ENCODE results near the gene PTPRK.

Gene PTPRK

DNA sequence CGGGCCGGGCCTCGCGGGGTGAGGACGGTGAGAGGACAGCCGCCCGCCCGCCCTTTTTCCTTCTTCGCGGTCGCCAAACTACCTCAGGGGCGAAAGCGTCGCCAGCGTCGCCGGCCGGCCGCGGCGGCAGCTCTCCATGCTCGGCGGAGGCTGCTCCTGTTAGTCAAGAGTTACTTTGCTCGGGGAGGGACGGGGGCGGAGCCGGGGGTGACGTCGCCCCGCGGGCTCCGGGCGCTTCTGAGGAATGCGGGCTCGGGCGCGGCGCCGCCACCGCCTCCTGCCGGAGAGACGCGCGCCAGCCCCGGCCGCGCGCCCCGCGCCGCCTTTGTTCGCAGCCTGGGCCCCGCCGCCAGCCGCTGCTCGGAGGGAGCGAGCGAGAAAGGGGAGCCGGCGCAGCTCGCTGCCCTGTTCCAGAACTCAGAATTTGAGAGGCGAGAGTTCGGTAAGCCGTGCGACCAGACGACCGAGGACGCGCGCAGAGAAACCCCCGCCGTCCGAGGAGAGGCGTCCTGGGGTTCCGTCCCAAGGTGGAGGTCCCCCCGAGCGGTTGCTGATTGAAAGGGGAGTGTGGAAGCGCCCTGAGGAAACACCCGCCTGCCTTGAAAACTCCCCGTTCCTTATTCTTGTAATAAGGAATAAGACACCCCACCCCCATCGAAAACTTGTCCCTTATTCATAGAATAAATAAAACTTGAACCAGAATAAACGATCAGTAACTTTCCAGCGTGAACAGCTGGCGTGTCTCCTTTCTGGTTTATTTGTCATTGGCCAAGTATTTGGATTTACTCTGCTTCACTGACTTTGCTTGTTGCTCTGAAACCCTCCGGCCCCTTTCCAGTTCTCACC, at the start of gene PTPRK:
PTPRK (minus strand) TSS at position 164 of the 846 bp plus-strand sequence. CDS start 241 bp downstream, outside the sequence.
- Histone ChIP-seq H3K9ac (ENCODE audit: low read depth, low read length) (peak within 1 kb of the TSS; percentile 97), H3K4me1 (ENCODE audit: control insufficient read depth, insufficient read depth, low read length) (peaks cover 23% of the 10 kb centered on the region), H3K36me3 (ENCODE audit: control insufficient read depth, insufficient read depth, low read length) (no peaks in the 10 kb centered on the region), H3K9me3 (ENCODE audit: control insufficient read depth, insufficient read depth, low read length) (no peaks in the 10 kb centered on the region), H3K27me3 (ENCODE audit: control insufficient read depth, insufficient read depth, low read length) (no peaks in the 10 kb centered on the region), H3K4me3 (ENCODE audit: low read depth, low read length) (peak within 1 kb of the TSS; percentile 82), H3K27ac (ENCODE audit: low read depth, low read length) (peak within 1 kb of the TSS; percentile 96)

DNA sequence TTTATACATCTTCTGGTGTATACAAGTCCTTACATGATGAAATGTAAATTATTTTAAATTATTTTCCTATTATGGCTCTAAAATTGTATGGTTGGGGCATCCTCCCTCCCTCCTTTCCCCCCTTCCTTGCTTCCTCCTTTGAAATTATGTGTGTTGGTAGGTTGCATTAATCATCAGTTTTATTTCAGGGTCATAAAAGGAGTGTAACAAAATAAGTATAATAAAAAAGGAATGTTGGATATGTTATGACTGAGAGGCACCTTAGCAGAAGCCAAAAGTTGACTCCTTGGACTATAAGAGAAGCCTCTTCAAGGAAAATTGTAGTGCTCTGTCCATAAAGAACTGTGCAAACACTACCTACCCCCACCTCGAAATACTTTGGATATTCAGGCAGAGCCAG, 46.6 kb upstream of the PTPRK start:
- H3K36me3 ChIP-seq (ENCODE audit: control insufficient read depth, insufficient read depth, low read length): no peaks in the 10 kb centered on the region
- H3K27ac ChIP-seq (ENCODE audit: low read depth, low read length): no peak overlapping the region
- H3K27me3 ChIP-seq (ENCODE audit: control insufficient read depth, insufficient read depth, low read length): no peaks in the 10 kb centered on the region
- no peak overlapping the region for H3K4me3 ChIP-seq (ENCODE audit: low read depth, low read length)
- H3K9ac ChIP-seq (ENCODE audit: low read depth, low read length): no peak overlapping the region
- peaks cover 5% of the 10 kb centered on the region; the same call in 1 of the 2 replicates for H3K9me3 ChIP-seq (ENCODE audit: control insufficient read depth, insufficient read depth, low read length)
- peaks cover 12% of the 10 kb centered on the region for H3K4me1 ChIP-seq (ENCODE audit: control insufficient read depth, insufficient read depth, low read length)

DNA sequence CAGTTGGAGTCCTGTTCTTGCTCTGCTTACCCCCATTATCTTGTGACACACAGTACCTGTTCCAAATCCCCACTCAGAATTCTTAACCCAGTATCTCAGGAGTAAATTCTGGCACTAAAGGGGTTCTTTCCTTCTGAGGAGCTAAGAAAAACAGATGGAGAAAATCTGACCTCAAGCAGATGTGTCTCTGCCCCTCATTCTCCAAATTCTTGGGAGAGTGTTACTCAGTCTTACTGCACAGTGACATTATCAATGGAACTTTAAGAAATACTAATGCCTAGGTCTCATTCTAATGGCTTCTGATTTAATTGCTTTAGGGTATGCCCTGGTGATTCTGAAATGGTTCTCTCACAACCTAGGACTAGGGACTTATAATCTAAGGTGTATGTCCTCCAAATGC, 40.6 kb upstream of the PTPRK start:
- H3K9me3 ChIP-seq (ENCODE audit: control insufficient read depth, insufficient read depth, low read length): no peaks in the 10 kb centered on the region
- no peaks in the 10 kb centered on the region for H3K36me3 ChIP-seq (ENCODE audit: control insufficient read depth, insufficient read depth, low read length)
- H3K27me3 ChIP-seq (ENCODE audit: control insufficient read depth, insufficient read depth, low read length): no peaks in the 10 kb centered on the region
- H3K4me3 ChIP-seq (ENCODE audit: low read depth, low read length): no peak overlapping the region
- H3K27ac ChIP-seq (ENCODE audit: low read depth, low read length): no peak overlapping the region
- no peaks in the 10 kb centered on the region for H3K4me1 ChIP-seq (ENCODE audit: control insufficient read depth, insufficient read depth, low read length)
- no peak overlapping the region for H3K9ac ChIP-seq (ENCODE audit: low read depth, low read length)

DNA sequence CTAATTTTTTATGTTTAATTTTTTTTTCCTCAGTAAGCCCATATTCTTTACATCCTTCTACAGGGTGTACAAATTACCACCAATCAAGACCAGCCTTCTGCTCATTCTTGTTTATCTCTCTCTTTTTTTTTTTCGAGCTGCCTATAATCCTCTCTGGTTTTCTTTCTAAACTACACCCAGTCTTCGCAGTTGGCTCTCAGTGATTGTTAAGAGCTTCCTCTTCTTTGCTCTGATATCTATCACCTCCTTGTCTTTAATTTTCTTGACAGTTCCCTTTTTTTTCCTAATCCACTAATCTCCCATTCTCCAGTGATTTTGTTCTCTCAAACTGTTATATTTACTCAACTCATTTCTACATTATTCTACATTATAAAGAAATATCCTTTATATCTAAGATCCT, 38.5 kb upstream of the PTPRK start:
- no peak overlapping the region for H3K4me3 ChIP-seq (ENCODE audit: low read depth, low read length)
- H3K27me3 ChIP-seq (ENCODE audit: control insufficient read depth, insufficient read depth, low read length): no peaks in the 10 kb centered on the region
- no peaks in the 10 kb centered on the region for H3K36me3 ChIP-seq (ENCODE audit: control insufficient read depth, insufficient read depth, low read length)
- H3K9ac ChIP-seq (ENCODE audit: low read depth, low read length): no peak overlapping the region
- H3K9me3 ChIP-seq (ENCODE audit: control insufficient read depth, insufficient read depth, low read length): no peaks in the 10 kb centered on the region
- H3K4me1 ChIP-seq (ENCODE audit: control insufficient read depth, insufficient read depth, low read length): no peaks in the 10 kb centered on the region
- H3K27ac ChIP-seq (ENCODE audit: low read depth, low read length): no peak overlapping the region

DNA sequence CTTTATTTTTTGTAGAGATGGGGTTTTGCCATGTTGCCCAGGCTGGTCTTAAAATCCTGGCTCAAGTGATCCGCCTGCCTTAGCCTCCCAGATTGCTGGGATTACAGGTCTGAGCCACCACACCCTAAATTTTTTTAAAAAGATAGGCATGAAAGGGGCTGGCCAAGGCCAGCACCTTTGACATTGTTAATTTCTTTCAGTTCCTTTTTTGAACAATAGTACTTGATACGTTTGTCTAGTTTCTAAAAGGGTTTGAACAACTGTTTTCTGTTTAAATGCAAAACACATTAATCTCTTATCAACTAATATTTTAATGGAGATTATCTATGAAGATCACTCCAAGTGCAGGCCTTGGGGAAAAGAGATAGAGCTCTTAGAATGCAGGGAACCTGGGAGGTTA, 37.6 kb upstream of the PTPRK start:
- no peaks in the 10 kb centered on the region for H3K36me3 ChIP-seq (ENCODE audit: control insufficient read depth, insufficient read depth, low read length)
- H3K4me1 ChIP-seq (ENCODE audit: control insufficient read depth, insufficient read depth, low read length): no peaks in the 10 kb centered on the region
- H3K27me3 ChIP-seq (ENCODE audit: control insufficient read depth, insufficient read depth, low read length): no peaks in the 10 kb centered on the region
- no peak overlapping the region for H3K9ac ChIP-seq (ENCODE audit: low read depth, low read length)
- H3K9me3 ChIP-seq (ENCODE audit: control insufficient read depth, insufficient read depth, low read length): no peaks in the 10 kb centered on the region
- H3K27ac ChIP-seq (ENCODE audit: low read depth, low read length): no peak overlapping the region
- no peak overlapping the region for H3K4me3 ChIP-seq (ENCODE audit: low read depth, low read length)

DNA sequence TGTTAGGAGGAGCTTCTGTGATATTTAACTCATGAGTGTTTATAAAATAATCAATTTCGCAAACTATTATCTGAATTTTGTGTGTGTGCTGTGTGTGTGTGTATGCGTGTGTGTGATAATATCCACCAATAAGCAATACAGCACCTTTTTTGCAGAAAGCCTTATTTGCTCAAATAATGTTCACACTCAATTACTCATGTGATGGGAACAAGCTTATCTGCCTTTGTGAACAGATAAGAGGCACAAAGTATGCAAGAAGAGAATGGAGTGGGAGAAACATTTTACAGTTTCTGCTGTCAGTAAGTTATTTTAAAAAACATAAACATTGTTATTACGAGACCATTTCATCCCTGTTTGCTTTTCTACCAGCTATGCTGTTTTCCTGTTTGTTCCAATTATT, 36.7 kb upstream of the PTPRK start:
- no peak overlapping the region for H3K27ac ChIP-seq (ENCODE audit: low read depth, low read length)
- H3K9me3 ChIP-seq (ENCODE audit: control insufficient read depth, insufficient read depth, low read length): no peaks in the 10 kb centered on the region
- no peak overlapping the region for H3K4me3 ChIP-seq (ENCODE audit: low read depth, low read length)
- H3K4me1 ChIP-seq (ENCODE audit: control insufficient read depth, insufficient read depth, low read length): no peaks in the 10 kb centered on the region
- no peak overlapping the region for H3K9ac ChIP-seq (ENCODE audit: low read depth, low read length)
- no peaks in the 10 kb centered on the region for H3K27me3 ChIP-seq (ENCODE audit: control insufficient read depth, insufficient read depth, low read length)
- no peaks in the 10 kb centered on the region for H3K36me3 ChIP-seq (ENCODE audit: control insufficient read depth, insufficient read depth, low read length)

DNA sequence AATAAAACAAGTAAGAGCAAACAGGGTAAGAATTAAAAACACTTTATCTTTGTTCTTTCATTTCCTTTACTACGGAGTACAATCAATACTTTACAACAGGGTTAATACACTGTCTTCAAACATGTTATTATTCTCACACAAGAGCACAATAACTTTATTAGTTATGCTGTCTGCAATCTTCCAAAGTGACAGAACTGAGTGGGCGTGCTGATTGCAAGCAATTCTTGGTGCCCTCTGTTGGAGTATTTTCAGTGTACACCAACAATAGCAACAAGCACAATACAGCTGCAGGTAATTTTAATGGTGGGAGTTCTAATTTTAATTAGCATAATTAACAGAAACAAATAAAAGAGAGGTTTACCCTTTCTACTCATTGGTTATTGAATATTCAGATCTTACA, 33.9 kb upstream of the PTPRK start:
- Histone ChIP-seq H3K4me3 (ENCODE audit: low read depth, low read length) (no peak overlapping the region), H3K27me3 (ENCODE audit: control insufficient read depth, insufficient read depth, low read length) (no peaks in the 10 kb centered on the region), H3K9me3 (ENCODE audit: control insufficient read depth, insufficient read depth, low read length) (no peaks in the 10 kb centered on the region), H3K27ac (ENCODE audit: low read depth, low read length) (no peak overlapping the region), H3K36me3 (ENCODE audit: control insufficient read depth, insufficient read depth, low read length) (no peaks in the 10 kb centered on the region), H3K9ac (ENCODE audit: low read depth, low read length) (no peak overlapping the region), H3K4me1 (ENCODE audit: control insufficient read depth, insufficient read depth, low read length) (no peaks in the 10 kb centered on the region)

GRCh38 chr6:128541261-128541660, 20.9 kb upstream of the PTPRK start:
- Histone ChIP-seq H3K36me3 (ENCODE audit: control insufficient read depth, insufficient read depth, low read length) (no peaks in the 10 kb centered on the region), H3K27ac (ENCODE audit: low read depth, low read length) (no peak overlapping the region), H3K9me3 (ENCODE audit: control insufficient read depth, insufficient read depth, low read length) (no peaks in the 10 kb centered on the region), H3K9ac (ENCODE audit: low read depth, low read length) (no peak overlapping the region), H3K4me1 (ENCODE audit: control insufficient read depth, insufficient read depth, low read length) (no peaks in the 10 kb centered on the region), H3K4me3 (ENCODE audit: low read depth, low read length) (no peak overlapping the region), H3K27me3 (ENCODE audit: control insufficient read depth, insufficient read depth, low read length) (no peaks in the 10 kb centered on the region)

GRCh38 chr6:128538763-128539162, 18.4 kb upstream of the PTPRK start:
- H3K9me3 ChIP-seq (ENCODE audit: control insufficient read depth, insufficient read depth, low read length): no peaks in the 10 kb centered on the region
- H3K27me3 ChIP-seq (ENCODE audit: control insufficient read depth, insufficient read depth, low read length): no peaks in the 10 kb centered on the region
- H3K27ac ChIP-seq (ENCODE audit: low read depth, low read length): no peak overlapping the region
- no peaks in the 10 kb centered on the region for H3K4me1 ChIP-seq (ENCODE audit: control insufficient read depth, insufficient read depth, low read length)
- no peak overlapping the region for H3K9ac ChIP-seq (ENCODE audit: low read depth, low read length)
- H3K4me3 ChIP-seq (ENCODE audit: low read depth, low read length): no peak overlapping the region
- no peaks in the 10 kb centered on the region for H3K36me3 ChIP-seq (ENCODE audit: control insufficient read depth, insufficient read depth, low read length)

DNA sequence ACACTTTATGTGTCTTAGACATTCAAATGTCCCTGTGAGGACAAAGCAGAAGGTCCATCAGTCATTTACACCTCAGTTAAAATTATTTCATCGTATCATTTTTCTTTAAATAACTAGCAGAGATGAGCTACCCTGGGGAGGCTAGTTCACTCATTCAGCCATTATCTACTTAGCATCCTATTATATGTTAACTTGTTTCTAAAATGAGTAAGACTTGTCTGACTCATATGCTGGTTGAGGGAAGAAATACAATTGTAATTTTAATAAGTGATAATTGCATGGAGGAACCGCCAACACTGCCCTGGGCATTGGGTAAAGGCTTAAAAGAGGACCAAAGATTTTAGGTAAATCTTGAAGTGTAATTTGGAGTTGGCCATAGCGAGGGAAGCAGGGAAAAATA, 12.4 kb upstream of the PTPRK start:
- H3K4me1 ChIP-seq (ENCODE audit: control insufficient read depth, insufficient read depth, low read length): no peaks in the 10 kb centered on the region
- H3K27ac ChIP-seq (ENCODE audit: low read depth, low read length): no peak overlapping the region
- no peaks in the 10 kb centered on the region for H3K36me3 ChIP-seq (ENCODE audit: control insufficient read depth, insufficient read depth, low read length)
- no peak overlapping the region for H3K4me3 ChIP-seq (ENCODE audit: low read depth, low read length)
- no peaks in the 10 kb centered on the region for H3K27me3 ChIP-seq (ENCODE audit: control insufficient read depth, insufficient read depth, low read length)
- H3K9me3 ChIP-seq (ENCODE audit: control insufficient read depth, insufficient read depth, low read length): no peaks in the 10 kb centered on the region
- no peak overlapping the region for H3K9ac ChIP-seq (ENCODE audit: low read depth, low read length)

DNA sequence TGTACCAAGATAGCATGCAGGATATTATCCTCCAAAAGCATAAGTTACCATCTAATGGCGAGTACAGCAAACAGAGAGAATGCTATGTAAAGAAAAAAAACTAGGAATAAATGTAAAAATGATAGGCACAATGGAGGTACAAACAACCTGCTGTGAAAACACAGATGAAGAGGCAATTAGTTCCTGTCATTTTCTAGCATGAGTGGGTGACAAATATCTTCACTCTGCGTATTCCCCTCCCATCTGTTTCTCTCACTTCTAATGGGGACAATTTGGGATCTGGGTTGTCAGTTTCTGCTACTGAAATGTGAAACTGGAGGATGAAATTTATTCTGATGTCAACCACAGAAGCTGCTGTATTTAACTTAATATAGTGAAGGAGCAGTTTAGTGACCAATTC, 11.7 kb upstream of the PTPRK start:
- no peaks in the 10 kb centered on the region for H3K9me3 ChIP-seq (ENCODE audit: control insufficient read depth, insufficient read depth, low read length)

More for the DNA sequence above, 11.7 kb upstream of the PTPRK start:
- Histone ChIP-seq H3K4me1 (ENCODE audit: control insufficient read depth, insufficient read depth, low read length) (no peaks in the 10 kb centered on the region), H3K4me3 (ENCODE audit: low read depth, low read length) (no peak overlapping the region), H3K9ac (ENCODE audit: low read depth, low read length) (no peak overlapping the region), H3K27ac (ENCODE audit: low read depth, low read length) (no peak overlapping the region), H3K36me3 (ENCODE audit: control insufficient read depth, insufficient read depth, low read length) (no peaks in the 10 kb centered on the region), H3K27me3 (ENCODE audit: control insufficient read depth, insufficient read depth, low read length) (no peaks in the 10 kb centered on the region)
